Stimulated activated CD4-positive, alpha-beta T cell treated with anti-CD3 and anti-CD28 coated beads, Interleukin-2, amount 100 ng/mL, for 48 hours (primary cell): Measurements from ENCODE around the gene SLC16A9.
"Not testable (repeated sequence)": the region's sequence is repeated elsewhere in the genome, so short reads cannot be mapped to it uniquely, and the experiment has no call there.

Experiments
- DNase-seq, 2 donors: peaks; one replicate each; pipeline ENCODE4 v3.0.0-alpha.2; 2020

Gene SLC16A9

DNA sequence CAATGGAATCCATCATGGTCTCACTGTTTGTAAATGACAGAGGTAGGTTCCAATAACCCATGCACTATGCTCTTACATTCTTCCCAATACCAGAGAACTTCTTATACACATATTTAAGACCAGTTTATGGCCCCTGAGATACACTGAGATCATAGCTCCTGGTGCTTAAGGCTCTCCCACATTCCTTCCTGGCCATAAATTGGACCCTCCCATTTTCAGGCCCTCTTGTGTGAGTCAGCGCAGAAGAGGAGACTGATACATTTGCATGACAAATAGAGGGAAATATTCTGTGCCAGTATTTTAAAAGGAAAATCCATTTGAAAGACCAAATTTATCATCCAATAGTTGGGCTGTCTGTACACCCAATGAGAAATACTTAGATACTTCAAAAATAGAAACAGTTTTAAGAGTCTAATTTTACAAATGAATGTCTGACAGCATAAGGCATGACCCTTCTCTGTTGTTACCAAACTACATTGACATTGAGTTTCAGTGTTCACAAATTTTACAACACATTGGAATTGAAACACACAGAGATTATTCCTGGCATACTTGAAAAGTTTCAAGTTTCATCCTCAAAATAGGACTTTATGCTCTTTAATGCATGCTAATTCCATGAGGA, 35.3 kb downstream of the SLC16A9 start:
- no peak for DNase-seq

DNA sequence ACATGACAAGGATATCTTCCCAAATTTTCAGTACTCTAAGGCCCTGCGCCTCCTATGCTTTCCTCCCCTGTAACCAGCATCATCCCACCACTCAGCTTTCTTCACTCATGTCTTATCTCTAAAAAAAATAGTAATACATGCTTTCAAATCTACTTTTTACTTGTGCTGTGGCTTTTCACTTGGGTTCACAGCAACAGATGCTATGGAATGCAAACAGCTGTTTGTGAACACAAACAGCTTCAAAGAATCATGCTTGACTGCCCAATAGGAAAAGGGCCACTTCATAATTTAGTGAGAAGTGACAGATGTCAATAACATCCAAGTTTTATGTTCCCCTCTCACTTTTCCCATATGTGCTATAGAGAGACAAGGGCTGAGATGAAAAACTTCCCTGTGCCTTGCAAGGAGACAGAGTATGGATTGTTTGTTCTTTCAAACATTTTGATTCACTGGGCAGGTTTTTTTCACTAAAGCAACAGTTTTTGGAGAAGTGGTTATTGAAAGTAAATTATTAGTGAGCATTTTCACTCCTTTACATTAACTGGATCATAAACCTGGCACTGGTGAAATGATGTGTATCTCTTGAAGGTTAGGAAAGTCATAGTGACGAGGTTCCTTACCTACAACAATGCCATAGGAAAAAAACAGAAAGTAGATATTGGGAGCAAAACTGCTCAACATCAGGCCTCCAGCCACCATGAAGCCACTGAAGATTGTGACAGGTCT, 37.3 kb downstream of the SLC16A9 start:
- no peak for DNase-seq

- no peak for DNase-seq
Measured at GRCh38 chr10:59670269-59670668, 39.4 kb downstream of the SLC16A9 start.

- no peak for DNase-seq
Measured at GRCh38 chr10:59668096-59668495, 41.6 kb downstream of the SLC16A9 start.

GRCh38 chr10:59666310-59666709, 43.3 kb downstream of the SLC16A9 start:
- DNase-seq, result no peak

- not testable (repeated sequence) for DNase-seq
Measured at GRCh38 chr10:59663213-59663612, 46.4 kb downstream of the SLC16A9 start.

DNA sequence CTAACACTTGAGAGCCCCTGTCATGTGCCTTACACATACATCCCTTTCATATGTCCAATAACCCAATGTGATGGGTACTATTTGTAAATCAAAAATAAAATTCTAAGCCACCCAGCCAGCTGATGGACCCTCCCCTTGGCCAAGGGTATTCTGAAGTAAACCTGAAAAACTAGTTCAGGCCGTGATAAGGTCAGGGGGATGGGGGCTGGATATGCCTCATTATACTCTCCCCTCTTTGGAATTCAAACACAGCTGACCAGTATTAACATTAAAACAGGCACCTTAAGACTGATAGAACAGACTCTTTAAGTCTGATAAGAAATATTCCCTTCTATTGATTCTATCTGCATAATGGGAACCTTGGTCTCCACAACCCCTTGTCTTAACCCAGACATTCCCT, 51.9 kb downstream of the SLC16A9 start:
- DNase-seq, result no peak

- no peak for DNase-seq
Measured at GRCh38 chr10:59655309-59655708, 54.3 kb downstream of the SLC16A9 start.

GRCh38 chr10:59654007-59654406, 55.6 kb downstream of the SLC16A9 start:
- no peak for DNase-seq

DNA sequence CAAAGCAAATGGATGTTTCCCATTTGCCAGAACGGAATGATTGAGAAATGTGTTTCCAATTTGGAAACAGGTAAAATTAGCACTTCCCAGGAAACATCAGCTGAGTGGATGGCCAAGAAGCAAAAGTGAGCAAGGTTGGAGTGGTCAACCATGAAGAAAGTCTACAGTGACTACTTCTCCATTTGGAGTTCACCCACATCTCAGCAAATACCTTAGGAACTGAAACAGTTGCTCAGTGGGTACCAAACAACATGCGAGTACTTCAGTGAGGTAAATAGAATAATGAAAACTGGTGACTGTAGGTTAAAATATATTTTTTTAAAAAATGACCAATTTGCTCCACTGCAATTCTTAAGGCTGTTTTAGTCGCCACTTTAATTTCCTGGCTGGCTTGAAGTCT, 57.7 kb downstream of the SLC16A9 start:
- no peak for DNase-seq

DNA sequence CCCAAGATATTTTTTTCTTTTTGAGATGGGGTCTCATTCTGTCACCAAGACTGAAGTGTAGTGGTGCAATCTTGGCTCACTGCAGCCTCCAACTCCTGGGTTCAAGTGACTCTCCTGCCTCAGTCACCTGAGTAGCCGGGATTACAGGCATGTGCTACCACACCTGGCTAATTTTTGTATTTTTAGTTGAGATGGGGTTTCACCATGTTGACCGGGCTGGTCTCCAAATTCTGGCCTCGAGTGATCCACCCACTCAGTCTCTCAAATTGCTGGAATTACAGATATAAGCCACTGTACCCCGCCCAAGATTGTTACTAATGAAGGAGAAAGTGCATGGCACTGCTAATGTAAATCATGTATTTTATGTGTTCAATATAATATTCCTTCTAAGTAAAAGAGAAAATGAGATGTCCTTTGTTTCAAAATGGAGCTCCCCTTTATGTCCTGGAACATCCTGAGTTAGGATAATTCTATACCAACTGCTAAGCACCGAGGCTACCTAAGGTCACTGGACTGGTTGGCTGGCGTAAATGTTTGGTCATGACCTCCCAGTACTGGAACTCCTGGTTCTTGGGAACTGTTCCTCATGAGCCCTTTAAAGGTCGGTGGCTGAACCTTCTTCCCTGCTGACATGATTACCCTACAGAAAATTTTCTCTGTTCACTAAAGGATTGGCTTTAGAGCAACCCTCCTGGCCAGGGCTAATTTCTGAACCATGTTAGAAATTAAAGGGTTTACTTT, 59.9 kb downstream of the SLC16A9 start:
- DNase-seq, result no peak

- no peak for DNase-seq
Measured at GRCh38 chr10:59648711-59649201, 60.9 kb downstream of the SLC16A9 start.

DNA sequence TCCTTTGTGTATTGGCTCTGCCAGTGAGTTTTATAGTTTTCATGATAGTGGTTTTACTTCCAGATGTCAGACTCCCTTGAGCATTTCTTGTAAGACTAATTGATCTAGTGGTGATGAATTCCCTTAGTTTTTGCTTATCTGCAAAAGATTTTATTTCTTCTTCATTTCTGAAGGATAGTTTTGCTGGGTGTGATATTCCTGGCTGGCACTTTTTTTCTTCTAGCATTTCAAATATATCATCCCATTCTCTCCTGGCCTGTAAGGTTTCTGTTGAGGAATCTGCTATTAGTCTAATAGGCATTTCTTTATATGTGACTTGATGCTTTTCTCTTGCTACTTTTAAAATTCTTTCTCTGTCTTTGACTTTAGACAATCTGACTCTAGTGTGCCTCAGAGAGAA, 64.8 kb downstream of the SLC16A9 start:
- no peak for DNase-seq

DNA sequence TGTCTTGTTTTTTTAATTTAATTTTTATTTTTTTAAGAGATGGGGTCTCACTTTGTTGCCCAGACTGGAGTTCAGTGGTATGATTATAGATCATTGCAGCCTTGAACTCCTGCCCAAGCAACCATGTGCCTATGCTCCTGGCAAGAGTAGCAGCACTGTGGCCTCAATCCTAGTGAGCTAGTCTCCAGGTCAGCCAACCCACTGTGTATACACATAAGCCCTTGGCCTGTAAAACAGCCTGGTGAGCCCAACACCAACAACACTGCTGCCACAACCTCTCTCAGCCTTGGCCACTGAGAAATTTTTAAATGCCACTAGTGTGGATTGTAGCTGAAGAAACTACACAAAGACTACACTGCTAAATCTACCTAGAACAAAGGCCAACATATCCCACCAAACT, 68.0 kb downstream of the SLC16A9 start:
- not testable (repeated sequence) for DNase-seq

DNA sequence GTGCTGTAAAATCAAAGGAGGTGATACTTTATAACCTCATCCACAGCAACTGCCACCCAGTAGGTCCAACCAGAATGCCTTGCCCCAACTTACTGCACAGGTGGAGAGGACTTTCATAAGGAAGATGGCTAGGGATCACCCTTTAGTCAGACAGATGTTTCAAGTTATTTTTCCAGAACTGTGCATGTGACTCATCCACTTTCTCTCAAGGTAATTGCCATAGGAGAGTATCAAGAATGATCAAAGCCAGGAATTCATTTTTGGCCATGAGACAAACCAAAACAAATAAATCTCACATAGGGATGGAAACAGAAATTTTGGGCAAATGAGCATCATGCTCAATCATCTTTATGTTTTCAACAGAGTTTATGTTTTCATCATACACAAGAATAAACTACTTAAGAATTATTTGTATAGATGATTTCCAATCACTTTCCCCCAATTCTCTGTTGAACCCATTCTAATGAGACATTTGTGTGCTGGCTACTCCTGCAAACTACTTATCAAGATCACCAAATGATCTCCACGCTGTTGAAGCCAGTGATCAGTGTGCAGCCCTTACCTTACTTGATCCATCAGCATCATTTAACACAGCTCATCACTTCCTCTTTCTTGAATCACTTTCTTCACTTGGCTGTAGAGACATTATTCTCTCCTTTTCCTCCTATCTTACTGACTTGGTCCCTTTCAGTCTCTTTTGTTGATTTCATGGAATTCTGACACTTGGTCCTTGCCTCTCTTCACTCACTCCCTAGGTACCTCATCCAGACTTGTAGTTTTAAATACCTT, 74.0 kb downstream of the SLC16A9 start:
- DNase-seq, result no peak

GRCh38 chr10:59634102-59634501, 75.5 kb downstream of the SLC16A9 start:
- no peak for DNase-seq

GRCh38 chr10:59633063-59633462, 76.6 kb downstream of the SLC16A9 start:
- no peak for DNase-seq

DNA sequence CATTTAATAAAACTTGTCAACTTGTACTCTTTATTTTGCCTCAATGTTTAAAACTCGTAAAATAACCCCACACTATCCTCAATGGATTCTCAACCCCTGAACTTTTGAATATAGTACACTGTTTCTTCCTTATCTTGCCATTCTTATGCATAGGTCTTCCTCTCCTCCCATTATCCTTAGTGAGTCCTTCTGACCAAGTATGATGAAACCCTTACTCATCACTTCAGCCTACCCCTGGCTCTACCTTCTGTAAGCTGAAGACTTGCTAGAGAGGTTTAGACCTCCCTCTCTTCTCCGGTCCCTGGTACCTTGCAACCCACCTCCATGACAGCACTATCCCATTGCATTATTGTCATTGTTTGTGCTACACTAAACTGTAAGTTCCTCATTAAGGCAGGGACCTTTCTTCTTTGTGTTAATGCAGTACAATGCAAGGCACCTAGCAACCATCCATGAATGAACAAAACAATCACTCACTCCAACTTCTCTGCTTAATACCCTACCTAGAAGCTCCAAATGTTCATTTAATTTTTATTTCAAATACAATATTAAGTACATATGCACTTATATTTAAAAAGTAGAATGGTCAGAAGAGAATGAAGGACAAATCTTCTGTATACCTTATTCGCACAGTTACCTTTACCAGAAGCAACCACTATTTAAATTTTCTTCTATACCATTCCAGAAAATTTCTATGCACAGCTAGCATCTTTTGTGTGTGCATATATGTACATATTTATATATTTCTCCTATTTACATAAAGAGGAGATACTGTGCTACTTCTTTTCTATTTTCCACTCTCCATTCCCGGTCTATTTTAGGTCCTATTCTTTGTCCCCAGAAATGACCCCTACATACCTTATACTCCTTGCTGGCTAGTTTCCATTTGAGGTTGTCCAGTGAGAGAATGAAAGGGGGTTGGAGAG, 77.5 kb downstream of the SLC16A9 start:
- DNase-seq, result no peak

- DNase-seq, result no peak
Measured at GRCh38 chr10:59631237-59631636, 78.4 kb downstream of the SLC16A9 start.

GRCh38 chr10:59628965-59629364, 80.7 kb downstream of the SLC16A9 start:
- DNase-seq, result no peak

- DNase-seq, result no peak
Measured at GRCh38 chr10:59628456-59628855, 81.2 kb downstream of the SLC16A9 start.
